GM10847 (cell line): Measurements from ENCODE around the gene GATAD2B.

Source experiments
- POLR2A ChIP-seq: IDR thresholded peaks from 2 replicates; pipeline ENCODE4 v1.6.1; 2011; ENCODE audit not compliant: insufficient read length; ENCODE audit errors: extremely low read depth

The GATAD2B gene

DNA sequence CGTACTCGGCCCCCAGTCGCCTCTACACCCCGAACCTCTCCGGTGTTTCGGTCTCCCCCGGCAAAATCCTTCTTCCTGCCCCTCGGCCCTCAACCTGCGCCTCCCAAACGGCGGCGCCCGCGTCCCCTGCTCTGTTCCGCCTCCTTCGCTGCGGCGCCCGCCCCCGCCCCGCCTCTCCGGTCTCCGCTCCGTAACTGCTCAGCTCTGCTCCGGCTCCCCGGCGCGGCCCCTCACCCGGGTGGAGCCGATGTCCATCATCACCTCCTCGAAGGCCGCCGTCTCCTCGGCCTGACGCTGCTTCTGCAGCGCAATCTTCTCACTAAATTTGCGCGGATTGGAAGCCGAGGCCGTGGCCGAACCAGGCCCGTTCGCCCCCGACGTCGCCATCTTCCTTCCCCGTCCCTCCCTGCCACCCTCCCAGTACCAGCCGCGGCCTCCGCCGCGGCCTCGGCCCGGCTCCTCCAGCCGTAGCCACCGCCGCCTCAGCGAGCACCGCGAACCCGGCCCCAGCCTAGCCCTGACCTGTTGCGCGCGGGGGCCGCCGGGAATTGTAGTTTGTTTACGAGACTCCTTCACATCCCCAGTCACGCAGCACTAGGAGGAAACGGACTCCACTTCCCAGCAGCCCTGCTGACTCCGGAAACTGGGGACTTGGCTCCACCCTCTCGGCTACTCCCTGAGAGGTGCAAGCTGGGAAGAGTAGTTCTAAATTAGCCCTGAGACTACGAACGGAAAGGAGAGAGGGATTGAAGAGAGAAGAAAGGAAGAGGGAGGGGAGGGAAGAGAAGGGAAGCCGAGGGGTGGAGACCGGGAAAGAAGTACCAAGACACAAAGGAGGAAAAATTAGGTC, 35.6 kb upstream of the GATAD2B start, which contains the start of gene CRTC2:
TSS of gene CRTC2 (minus strand) at position 502 of the 850 bp plus-strand sequence. CDS start at position 387, 115 bp downstream.
- peak; percentile 60 for TF ChIP-seq POLR2A

- peak; percentile 12 for TF ChIP-seq POLR2A
These were observed 35.0 kb upstream of the GATAD2B start for GRCh38 chr1:153957744-153958110.

DNA sequence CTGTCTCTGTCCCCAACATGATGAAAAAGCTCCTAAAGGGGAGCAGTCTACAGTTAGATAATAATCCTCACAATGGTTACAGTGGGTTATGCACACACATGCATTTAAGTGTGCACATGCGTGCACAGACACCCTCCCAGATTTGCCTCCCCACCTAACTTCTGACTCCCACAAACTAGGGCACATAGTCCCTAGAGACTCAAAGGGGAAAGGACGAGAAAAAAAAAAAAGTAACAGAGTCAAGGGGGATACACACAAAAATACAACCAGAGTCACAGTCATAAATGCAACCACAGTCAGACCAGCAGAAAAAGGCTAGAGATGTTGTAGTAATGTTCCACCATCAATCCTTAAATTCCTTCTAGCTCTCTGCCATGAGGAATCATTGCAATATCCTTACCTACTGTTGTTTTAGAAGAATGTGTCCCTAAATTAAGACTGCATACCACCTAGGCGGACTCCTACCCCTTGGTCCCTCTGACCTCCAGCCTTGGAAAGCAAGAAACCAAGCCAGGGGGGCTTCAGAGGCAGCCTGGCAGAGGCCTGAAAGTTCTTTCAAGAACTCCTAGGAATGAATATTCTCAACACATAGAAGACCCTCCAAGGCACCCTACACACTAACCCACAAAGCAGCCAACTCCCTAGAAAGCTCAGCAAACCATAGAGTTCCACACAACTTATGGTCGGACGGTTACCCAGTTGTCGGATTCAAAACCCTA, 34.4 kb upstream of the GATAD2B start:
- TF ChIP-seq POLR2A = no peak

- TF ChIP-seq POLR2A = no peak
These were observed 32.1 kb upstream of the GATAD2B start for GRCh38 chr1:153954826-153955225.

GRCh38 chr1:153953859-153954365, 31.1 kb upstream of the GATAD2B start:
- no peak for TF ChIP-seq POLR2A

DNA sequence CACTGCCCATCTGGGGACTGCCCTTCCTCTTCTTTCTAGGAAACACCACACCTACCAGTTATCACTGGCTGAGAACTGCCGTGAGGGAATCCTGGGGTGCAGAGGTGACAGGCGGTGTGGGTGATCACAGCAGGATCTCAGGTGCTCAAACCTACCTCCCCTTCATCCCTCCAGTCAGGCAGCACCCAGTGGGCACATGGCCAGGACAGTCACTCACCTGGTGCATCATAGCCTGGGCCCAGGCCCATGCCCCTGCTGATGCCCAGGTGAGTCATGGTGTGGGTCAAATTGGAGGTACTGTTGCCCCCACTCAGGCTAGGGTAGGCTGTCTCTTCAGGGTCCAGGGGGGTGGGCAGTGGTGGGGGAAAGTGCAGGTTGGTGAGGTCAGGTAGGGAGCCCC, 29.0 kb upstream of the GATAD2B start:
- no peak for TF ChIP-seq POLR2A

GRCh38 chr1:153951183-153951582, 28.4 kb upstream of the GATAD2B start:
- no peak for TF ChIP-seq POLR2A

DNA sequence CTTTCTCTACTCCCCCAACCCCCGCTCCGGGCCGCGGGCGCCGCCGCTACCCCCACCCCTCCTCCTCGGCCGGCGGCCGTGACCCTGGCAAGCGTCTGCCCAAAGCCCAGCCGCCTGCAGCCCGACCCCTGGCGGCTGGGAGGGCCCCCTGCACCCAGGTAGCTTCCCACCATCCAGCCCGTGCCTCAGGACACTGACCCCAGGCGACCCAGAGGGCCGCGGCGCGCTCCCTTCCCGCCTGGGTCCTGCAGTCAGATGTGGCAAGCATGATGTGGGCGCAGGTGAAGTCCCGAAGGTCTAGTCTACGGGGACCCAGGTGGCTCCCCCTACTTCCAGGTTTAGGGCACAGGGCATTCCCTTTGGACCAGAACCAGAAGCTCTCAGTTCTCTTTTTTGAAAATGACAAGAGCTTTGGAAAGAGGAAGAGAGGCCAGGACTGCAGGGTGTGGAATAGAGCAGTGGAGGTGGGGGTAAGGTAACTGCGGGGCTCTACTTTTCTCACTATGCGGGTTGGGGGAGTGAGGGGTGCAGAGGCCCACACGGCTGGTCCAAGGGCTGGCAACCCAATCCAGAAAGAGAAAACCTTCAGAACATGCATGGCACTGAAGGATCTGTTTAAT, 24.0 kb upstream of the GATAD2B start, which contains the start of gene DENND4B:
TSS of gene DENND4B (minus strand) at position 97 of the 620 bp plus-strand sequence. CDS start 2,344 bp downstream, outside the sequence.
- no peak for TF ChIP-seq POLR2A

DNA sequence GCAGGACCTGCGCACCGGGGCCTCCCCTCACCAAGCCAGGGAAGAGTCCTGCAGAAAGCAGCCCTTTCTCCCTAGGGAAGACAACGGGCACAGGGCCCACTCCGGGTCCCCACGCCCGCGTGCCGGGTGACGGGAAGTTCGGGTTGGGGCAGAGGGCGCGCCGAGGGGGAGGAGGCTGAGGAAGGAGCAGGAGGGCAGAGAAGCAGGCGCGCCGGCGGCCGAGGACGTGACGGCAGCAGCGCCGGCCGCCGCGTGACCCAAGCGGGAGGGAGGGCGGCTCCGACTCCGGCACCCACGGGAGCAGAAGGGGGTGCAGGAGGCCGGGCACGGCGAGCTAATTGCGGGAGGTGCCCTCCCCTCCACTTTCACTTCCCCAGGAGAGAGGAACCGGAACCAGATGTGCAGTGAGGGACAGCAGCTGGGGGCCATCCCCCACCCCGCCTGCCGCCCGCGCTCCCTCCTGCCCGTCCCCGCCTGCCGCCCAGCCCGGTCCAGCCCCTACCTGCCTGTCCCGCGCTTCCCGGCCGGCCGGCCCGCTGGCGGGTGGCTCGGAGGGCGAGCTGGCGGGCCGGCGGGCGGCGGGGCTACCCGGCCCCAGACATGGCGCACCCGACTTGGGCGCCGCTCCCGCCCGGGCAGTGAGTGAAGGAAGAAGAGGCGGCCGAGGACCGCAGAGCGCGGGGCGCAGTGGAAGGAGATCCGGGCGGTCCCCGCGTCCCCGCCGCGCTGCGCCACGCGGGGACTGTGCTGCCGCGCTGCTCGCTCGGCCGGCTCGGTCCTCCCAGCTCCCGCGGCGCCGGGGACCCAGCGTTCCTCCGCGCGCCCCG, 23.2 kb upstream of the GATAD2B start:
- TF ChIP-seq POLR2A = peak; percentile 46

DNA sequence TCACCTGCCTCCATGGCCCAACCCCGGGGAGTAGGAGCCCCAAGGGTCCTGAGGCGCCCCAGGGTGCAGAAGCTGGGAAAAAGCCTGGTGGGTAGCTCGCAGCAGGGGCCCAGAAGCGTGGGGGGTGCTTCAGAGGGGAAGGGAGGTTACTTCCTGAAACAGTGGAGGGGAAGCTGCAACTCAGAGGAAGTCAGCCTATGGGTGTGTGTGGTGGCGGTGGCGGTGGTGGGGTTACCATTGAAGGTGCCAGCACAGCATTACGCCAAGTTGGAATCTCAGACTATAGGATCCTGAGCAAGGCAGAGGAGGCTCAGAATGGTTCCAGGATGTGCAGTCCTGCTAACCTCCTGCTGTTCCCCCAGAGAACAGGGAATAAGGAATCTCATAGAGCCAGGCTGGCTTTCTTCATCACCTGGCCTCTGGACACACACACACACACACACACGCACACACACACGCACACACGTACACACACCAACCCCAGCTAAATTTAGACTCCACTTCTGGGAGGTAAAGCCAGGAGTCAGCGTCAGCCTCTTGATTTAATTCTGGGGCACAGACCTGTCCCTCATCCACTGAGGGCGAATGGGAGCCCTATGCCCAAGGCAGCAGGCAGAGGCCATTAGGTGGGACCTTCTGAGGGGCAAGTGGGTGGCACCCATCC, 22.5 kb upstream of the GATAD2B start:
- peak; percentile 37 for TF ChIP-seq POLR2A

GRCh38 chr1:153944827-153945117, 22.0 kb upstream of the GATAD2B start:
- TF ChIP-seq POLR2A = no peak

GRCh38 chr1:153944005-153944826, 21.4 kb upstream of the GATAD2B start:
- TF ChIP-seq POLR2A = no peak

DNA sequence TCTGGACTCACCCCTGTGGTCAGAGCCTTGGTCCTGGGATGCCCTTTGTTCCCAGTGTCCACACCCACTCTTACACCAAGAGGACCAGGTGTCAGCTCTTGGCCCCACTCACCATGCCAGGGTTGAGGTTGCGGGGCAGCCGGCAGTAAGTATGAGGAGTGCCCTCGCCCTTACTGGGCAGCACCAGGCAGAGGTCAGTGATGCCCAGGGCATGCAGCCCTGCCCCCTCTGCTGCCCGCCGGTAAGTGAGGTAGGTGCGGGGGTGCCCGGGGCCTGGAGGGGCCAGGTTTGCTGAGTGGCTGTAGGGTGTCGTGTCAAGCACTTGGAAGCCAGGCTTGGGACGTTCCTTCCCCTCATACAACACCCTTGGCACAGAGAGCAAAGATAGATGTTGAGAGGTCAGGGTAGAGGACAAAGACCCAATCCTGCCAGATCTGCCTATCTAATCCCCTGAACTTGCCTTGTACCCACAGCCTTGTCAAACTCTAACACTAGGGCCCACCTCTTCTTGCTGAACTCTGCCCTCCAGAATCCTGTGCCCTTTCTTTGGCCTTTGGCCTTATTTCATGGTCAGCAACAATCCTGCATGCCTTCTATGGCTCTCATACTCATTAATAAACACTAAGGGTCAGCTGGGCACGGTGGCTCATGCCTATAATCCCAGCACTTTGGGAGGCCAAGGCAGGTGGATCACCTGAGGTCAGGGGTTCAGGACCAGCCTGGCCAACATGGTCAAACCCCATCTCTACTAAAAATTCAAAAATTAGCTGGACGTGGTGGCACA, 20.2 kb upstream of the GATAD2B start:
- no peak for TF ChIP-seq POLR2A
